Activated T-cell treated with anti-CD3 and anti-CD28 coated beads, Interleukin-2, amount 50 U/mL, for 4 hours (primary cell): ENCODE results near the gene MYO1G. TPM values are rescaled to one million over a fixed set of nuclear protein-coding genes. Genes with fewer than 3 reads are reported as not detected.
A peak's percentile ranks its signal among the peaks of the same experiment; 100 is the strongest.
"Not testable (repeated sequence)": the region's sequence is repeated elsewhere in the genome, so short reads cannot be mapped to it uniquely, and the experiment has no call there.

Source experiments
- ATAC-seq, 2 donors: fragments of 200-7000 bp; cut with Tn5 transposase; one replicate each; pipeline ENCODE4 v1.10.0; 2021
- DNase-seq: peaks from one replicate; pipeline ENCODE4 v3.0.0-alpha.2; 2020
- H3K27me3 Mint-ChIP-seq: one replicate; pipeline ENCODE4 v1.8.0; 2021; ENCODE audit warnings: low read depth, mixed read lengths
- H3K36me3 Mint-ChIP-seq: one replicate; pipeline ENCODE4 v1.8.0; 2022; ENCODE audit warnings: mixed read lengths; ENCODE audit not compliant: insufficient read depth
- H3K4me1 Mint-ChIP-seq: one replicate; pipeline ENCODE4 v1.8.0; 2021; ENCODE audit warnings: low read depth, mixed read lengths
- H3K4me3 Mint-ChIP-seq: one replicate; pipeline ENCODE4 v1.8.0; 2021; ENCODE audit warnings: mild to moderate bottlenecking, moderate library complexity, mixed read lengths
- H3K9me3 Mint-ChIP-seq: one replicate; pipeline ENCODE4 v1.8.0; 2021; ENCODE audit warnings: mixed read lengths
- total RNA-seq, 3 donors: library from RNA; stranded (reverse); gene quantifications; one replicate each; pipeline ENCODE4 v1.2.1, GENCODE V29; 2021

Gene MYO1G
- total RNA-seq, result 100 to 1,000 TPM; 120 to 205 (median 143) TPM

- H3K36me3 Mint-ChIP-seq, result peaks cover 35% of the 10 kb centered on the region
- peak within 1 kb of the TSS; percentile 96 for H3K4me3 Mint-ChIP-seq
- peaks cover 84% of the 10 kb centered on the region for H3K4me1 Mint-ChIP-seq
- DNase-seq, result peak; percentile 66
- H3K9me3 Mint-ChIP-seq, result no peaks in the 10 kb centered on the region
- peak; percentile 57 to 61 for ATAC-seq
- no peaks in the 10 kb centered on the region for H3K27me3 Mint-ChIP-seq
Observed at GRCh38 chr7:44978511-44979366, at the start of gene MYO1G. Gene MYO1G, minus strand, starts transcription at chr7:44979015. Its CDS starts 54 bp downstream, at chr7:44978961.

GRCh38 chr7:45028138-45028919 is 49.5 kb upstream of the MYO1G start:
- H3K9me3 Mint-ChIP-seq, result no peaks in the 10 kb centered on the region
- H3K36me3 Mint-ChIP-seq, result peaks cover 5% of the 10 kb centered on the region
- peaks cover 81% of the 10 kb centered on the region for H3K4me1 Mint-ChIP-seq
- H3K4me3 Mint-ChIP-seq, result peak overlapping the region; percentile 82
- H3K27me3 Mint-ChIP-seq, result no peaks in the 10 kb centered on the region
- ATAC-seq, result peak; percentile 23 to 28
- no peak for DNase-seq

- Mint-ChIP-seq H3K9me3 (no peaks in the 10 kb centered on the region), H3K4me3 (peak overlapping the region; percentile 82), H3K27me3 (no peaks in the 10 kb centered on the region), H3K36me3 (peaks cover 5% of the 10 kb centered on the region), H3K4me1 (peaks cover 76% of the 10 kb centered on the region)
- no peak for DNase-seq
- peak in 1 of 2 donors; percentile 12 for ATAC-seq
Observed at GRCh38 chr7:45027774-45028114, 48.9 kb upstream of the MYO1G start.

GRCh38 chr7:45026984-45027773 is 48.4 kb upstream of the MYO1G start:
- no peaks in the 10 kb centered on the region for H3K27me3 Mint-ChIP-seq
- peak; percentile 55 for ATAC-seq
- H3K36me3 Mint-ChIP-seq, result peaks cover 5% of the 10 kb centered on the region
- H3K4me3 Mint-ChIP-seq, result peak overlapping the region; percentile 82
- H3K4me1 Mint-ChIP-seq, result peaks cover 70% of the 10 kb centered on the region
- H3K9me3 Mint-ChIP-seq, result no peaks in the 10 kb centered on the region
- DNase-seq, result no peak

- peaks cover 7% of the 10 kb centered on the region for H3K36me3 Mint-ChIP-seq
- H3K27me3 Mint-ChIP-seq, result no peaks in the 10 kb centered on the region
- DNase-seq, result no peak
- ATAC-seq, result no peak
- peak overlapping the region; percentile 11 for H3K4me3 Mint-ChIP-seq
- H3K4me1 Mint-ChIP-seq, result peaks cover 71% of the 10 kb centered on the region
- no peaks in the 10 kb centered on the region for H3K9me3 Mint-ChIP-seq
Observed at GRCh38 chr7:45026013-45026412, 47.2 kb upstream of the MYO1G start.

GRCh38 chr7:45025473-45025872 is 46.7 kb upstream of the MYO1G start:
- peak overlapping the region; percentile 11 for H3K4me3 Mint-ChIP-seq
- H3K36me3 Mint-ChIP-seq, result not testable (repeated sequence)

GRCh38 chr7:45024126-45024744 is 45.4 kb upstream of the MYO1G start:
- Mint-ChIP-seq H3K4me1 (peaks cover 71% of the 10 kb centered on the region), H3K27me3 (no peaks in the 10 kb centered on the region), H3K36me3 (peaks cover 11% of the 10 kb centered on the region), H3K4me3 (no peak overlapping the region), H3K9me3 (no peaks in the 10 kb centered on the region)
- ATAC-seq (no peak), DNase-seq (no peak)

More at GRCh38 chr7:45025473-45025872, 46.7 kb upstream of the MYO1G start:
- H3K27me3 Mint-ChIP-seq, DNase-seq, H3K9me3 Mint-ChIP-seq, ATAC-seq: not testable (repeated sequence)
- H3K4me1 Mint-ChIP-seq, result peaks cover 74% of the 10 kb centered on the region

- Mint-ChIP-seq H3K27me3 (no peaks in the 10 kb centered on the region), H3K36me3 (peaks cover 11% of the 10 kb centered on the region), H3K4me1 (peaks cover 50% of the 10 kb centered on the region), H3K4me3 (no peak overlapping the region), H3K9me3 (no peaks in the 10 kb centered on the region)
- peak; percentile 87 to 91 for ATAC-seq
- no peak for DNase-seq
Observed at GRCh38 chr7:45021604-45022296, 42.9 kb upstream of the MYO1G start.

GRCh38 chr7:45020915-45021314 is 42.1 kb upstream of the MYO1G start:
- peaks cover 44% of the 10 kb centered on the region for H3K4me1 Mint-ChIP-seq
- H3K36me3 Mint-ChIP-seq, result peaks cover 11% of the 10 kb centered on the region
- no peak for DNase-seq
- H3K4me3 Mint-ChIP-seq, result no peak overlapping the region
- no peaks in the 10 kb centered on the region for H3K27me3 Mint-ChIP-seq
- ATAC-seq, result no peak
- H3K9me3 Mint-ChIP-seq, result no peaks in the 10 kb centered on the region

- no peak overlapping the region for H3K4me3 Mint-ChIP-seq
- H3K36me3 Mint-ChIP-seq, result peaks cover 16% of the 10 kb centered on the region
- peaks cover 39% of the 10 kb centered on the region for H3K4me1 Mint-ChIP-seq
Observed at GRCh38 chr7:45017253-45017652, 38.4 kb upstream of the MYO1G start.

GRCh38 chr7:45015313-45015712 is 36.5 kb upstream of the MYO1G start:
- no peak overlapping the region for H3K4me3 Mint-ChIP-seq
- H3K27me3 Mint-ChIP-seq, result no peaks in the 10 kb centered on the region
- DNase-seq, result no peak
- H3K4me1 Mint-ChIP-seq, result peaks cover 27% of the 10 kb centered on the region
- ATAC-seq, result no peak
- peaks cover 14% of the 10 kb centered on the region for H3K36me3 Mint-ChIP-seq
- no peaks in the 10 kb centered on the region for H3K9me3 Mint-ChIP-seq

More at GRCh38 chr7:45017253-45017652, 38.4 kb upstream of the MYO1G start:
- Mint-ChIP-seq H3K9me3 (no peaks in the 10 kb centered on the region), H3K27me3 (no peaks in the 10 kb centered on the region)
- ATAC-seq (no peak), DNase-seq (no peak)

- H3K9me3 Mint-ChIP-seq, result no peaks in the 10 kb centered on the region
- no peak overlapping the region for H3K4me3 Mint-ChIP-seq
- H3K36me3 Mint-ChIP-seq, result peaks cover 10% of the 10 kb centered on the region
- no peak for ATAC-seq
- no peak for DNase-seq
- H3K27me3 Mint-ChIP-seq, result no peaks in the 10 kb centered on the region
- peaks cover 30% of the 10 kb centered on the region for H3K4me1 Mint-ChIP-seq
Observed at GRCh38 chr7:45013465-45013967, 34.7 kb upstream of the MYO1G start.
